Nephron progenitor cell (in vitro differentiated cells): ENCODE results near the gene SLC7A6OS.

Experiments used
- DNase-seq: peaks from one replicate; pipeline ENCODE4 v3.0.0; 2021
- H3K27ac Mint-ChIP-seq: 2 replicates; pipeline ENCODE4 v1.8.0; 2021; ENCODE audit warnings: mild to moderate bottlenecking, moderate library complexity, mixed read lengths
- H3K27me3 Mint-ChIP-seq: 2 replicates; pipeline ENCODE4 v1.8.0; 2021; ENCODE audit warnings: mild to moderate bottlenecking, low read depth, mixed read lengths; ENCODE audit not compliant: poor library complexity
- H3K36me3 Mint-ChIP-seq: 2 replicates; pipeline ENCODE4 v1.8.0; 2021; ENCODE audit warnings: low read depth, mixed read lengths
- H3K4me1 Mint-ChIP-seq: 2 replicates; pipeline ENCODE4 v1.8.0; 2021; ENCODE audit warnings: mixed read lengths
- H3K4me3 Mint-ChIP-seq: 2 replicates; pipeline ENCODE4 v1.8.0; 2021; ENCODE audit warnings: mild to moderate bottlenecking, moderate library complexity, mixed read lengths
- H3K9me3 Mint-ChIP-seq: 2 replicates; pipeline ENCODE4 v1.8.0; 2021; ENCODE audit warnings: mild to moderate bottlenecking, moderate library complexity, mixed read lengths
- CTCF ChIP-seq: fragments of 200-600 bp; sonication (generic); IDR thresholded peaks from 2 replicates; pipeline ENCODE4 v1.5.0; 2021; ENCODE audit warnings: antibody characterized with exemption

Gene SLC7A6OS

DNA sequence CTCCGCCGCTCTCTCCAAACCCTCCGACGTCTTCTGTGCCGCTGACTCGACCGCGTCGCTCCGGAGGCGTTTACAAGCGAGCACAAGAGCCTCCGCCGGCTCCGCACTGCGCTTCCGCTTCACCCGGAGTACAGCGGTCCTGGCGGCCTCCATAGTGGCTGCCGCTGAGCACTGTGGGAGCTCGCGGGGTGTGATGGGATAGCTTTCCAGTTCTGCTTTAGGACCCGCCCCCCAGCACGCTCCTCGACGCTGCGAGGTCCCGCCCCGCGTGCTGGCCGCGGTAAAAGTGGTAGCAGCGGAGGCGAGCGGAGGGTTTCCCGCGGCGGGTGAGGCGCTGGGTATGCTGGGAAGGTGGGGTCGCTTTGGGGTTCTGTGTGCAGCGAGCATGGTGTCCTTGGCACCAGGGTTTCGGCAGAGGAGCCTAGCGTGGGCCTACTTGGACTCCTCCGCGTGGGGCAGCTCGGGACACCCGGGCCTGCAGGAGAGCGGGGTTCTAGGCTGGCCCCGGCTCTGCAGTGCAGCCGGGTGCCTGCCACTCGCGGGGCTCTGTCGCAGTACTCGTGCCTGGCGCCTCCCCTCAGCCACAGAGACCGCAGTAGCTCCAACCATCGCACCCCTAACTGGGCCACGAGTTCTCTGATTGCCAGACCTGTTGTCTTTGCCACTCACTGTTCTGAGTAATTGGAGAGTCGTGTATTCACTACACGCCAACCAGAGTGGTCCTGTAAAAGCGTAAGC is at the start of gene SLC7A6OS, which contains the start of gene PRMT7:
SLC7A6OS (minus strand) TSS at position 173 of the 738 bp plus-strand sequence; CDS start at position 153, 20 bp downstream.
PRMT7 (plus strand) TSS at position 246 of the 738 bp plus-strand sequence. CDS start 4,961 bp downstream, outside the sequence.
- Mint-ChIP-seq H3K4me1 (peaks cover 33% of the 10 kb centered on the region), H3K36me3 (peaks cover 18% of the 10 kb centered on the region), H3K4me3 (peak within 1 kb of the TSS; percentile 95), H3K27me3 (no peaks in the 10 kb centered on the region), H3K27ac (peak within 1 kb of the TSS; percentile 99), H3K9me3 (no peaks in the 10 kb centered on the region)
- DNase-seq: peak; percentile 92
- TF ChIP-seq CTCF: no peak

DNA sequence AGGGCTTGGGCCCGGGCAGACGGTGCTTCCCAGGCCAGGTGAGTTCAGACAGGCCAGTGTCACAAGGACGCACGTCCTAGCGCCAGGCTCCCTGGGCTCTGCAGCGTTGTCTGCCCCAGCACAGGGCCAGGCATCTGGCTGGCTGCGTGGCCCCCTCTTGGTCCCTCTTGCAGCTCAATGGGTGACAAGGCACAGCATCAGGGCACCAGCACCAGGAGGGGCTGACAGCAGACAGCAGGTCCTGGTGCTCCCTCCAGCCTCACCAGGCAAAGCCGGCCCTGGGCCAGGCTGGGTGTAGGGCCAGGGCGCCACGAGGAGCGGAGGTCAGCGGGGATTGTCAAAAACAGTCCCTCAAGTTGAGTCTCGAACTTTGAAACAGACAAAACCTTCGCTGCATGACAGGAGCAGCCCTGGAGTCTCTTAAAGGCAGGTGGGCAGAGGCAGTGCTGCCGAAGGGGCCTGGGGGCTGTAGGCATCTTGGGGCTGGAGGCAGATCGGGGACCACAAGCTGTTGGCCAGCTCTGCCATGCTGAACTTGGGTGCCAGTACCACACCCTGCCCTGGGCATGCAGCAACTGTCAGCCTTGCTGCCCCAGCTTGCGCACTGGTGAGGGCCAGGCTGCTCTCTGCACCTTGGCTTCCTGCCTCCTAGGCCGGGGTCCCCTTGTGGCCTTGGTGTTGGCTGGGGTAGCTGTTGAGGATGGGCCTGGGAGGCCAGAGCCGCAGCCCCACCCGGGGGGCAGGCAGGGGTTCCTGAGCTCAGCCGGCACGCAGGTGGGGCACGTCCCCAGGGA is 48.8 kb upstream of the SLC7A6OS start:
- H3K4me3 Mint-ChIP-seq: no peak overlapping the region

DNA sequence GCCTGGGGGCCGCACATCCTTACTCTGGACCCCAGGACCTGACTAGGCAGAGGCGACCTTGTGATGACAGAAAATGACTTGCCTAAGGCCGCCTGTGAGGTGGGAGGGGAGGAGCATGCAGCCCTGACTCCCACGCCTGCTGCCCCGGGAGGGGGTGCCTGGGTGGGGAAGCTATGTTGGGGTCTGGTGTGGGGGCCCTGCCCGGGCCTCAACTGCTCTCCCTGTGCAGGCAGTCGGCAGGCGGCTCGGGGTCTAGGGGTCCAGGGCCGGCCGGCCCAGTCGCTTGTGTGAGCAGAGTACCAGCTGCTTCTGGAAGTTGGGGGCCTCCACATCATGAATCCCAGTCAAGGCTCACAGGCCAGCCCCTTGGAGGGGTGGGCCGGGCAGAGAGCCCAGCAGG is 48.2 kb upstream of the SLC7A6OS start:
- no peak for TF ChIP-seq CTCF
- Mint-ChIP-seq H3K36me3 (peaks cover 5% of the 10 kb centered on the region), H3K9me3 (no peaks in the 10 kb centered on the region), H3K27me3 (no peaks in the 10 kb centered on the region), H3K4me1 (peaks cover 20% of the 10 kb centered on the region), H3K27ac (no peak overlapping the region), H3K4me3 (no peak overlapping the region)
- no peak for DNase-seq

More for the DNA sequence above, 48.8 kb upstream of the SLC7A6OS start:
- no peak overlapping the region for H3K27ac Mint-ChIP-seq
- no peaks in the 10 kb centered on the region for H3K27me3 Mint-ChIP-seq
- TF ChIP-seq CTCF: no peak
- no peak for DNase-seq
- H3K9me3 Mint-ChIP-seq: no peaks in the 10 kb centered on the region
- peaks cover 26% of the 10 kb centered on the region for H3K4me1 Mint-ChIP-seq
- H3K36me3 Mint-ChIP-seq: peaks cover 5% of the 10 kb centered on the region

- no peak for DNase-seq
- H3K36me3 Mint-ChIP-seq: peaks cover 6% of the 10 kb centered on the region
- H3K27ac Mint-ChIP-seq: peak overlapping the region; percentile 64
- no peak for TF ChIP-seq CTCF
- no peaks in the 10 kb centered on the region for H3K27me3 Mint-ChIP-seq
- H3K4me1 Mint-ChIP-seq: peaks cover 14% of the 10 kb centered on the region
- no peak overlapping the region for H3K4me3 Mint-ChIP-seq
- H3K9me3 Mint-ChIP-seq: no peaks in the 10 kb centered on the region
Measured at GRCh38 chr16:68357923-68358322, 47.2 kb upstream of the SLC7A6OS start.

- no peaks in the 10 kb centered on the region for H3K9me3 Mint-ChIP-seq
- peaks cover 11% of the 10 kb centered on the region for H3K4me1 Mint-ChIP-seq
- no peak overlapping the region for H3K4me3 Mint-ChIP-seq
- no peak overlapping the region for H3K27ac Mint-ChIP-seq
- no peaks in the 10 kb centered on the region for H3K27me3 Mint-ChIP-seq
- DNase-seq: no peak
- no peak for TF ChIP-seq CTCF
- H3K36me3 Mint-ChIP-seq: peaks cover 10% of the 10 kb centered on the region
Measured at GRCh38 chr16:68357521-68357922, 46.8 kb upstream of the SLC7A6OS start.
